ENCODE data around the gene NDUFS5.
"Not testable (repeated sequence)": the region's sequence is repeated elsewhere in the genome, so short reads cannot be mapped to it uniquely, and the experiment has no call there.

Gene NDUFS5

DNA sequence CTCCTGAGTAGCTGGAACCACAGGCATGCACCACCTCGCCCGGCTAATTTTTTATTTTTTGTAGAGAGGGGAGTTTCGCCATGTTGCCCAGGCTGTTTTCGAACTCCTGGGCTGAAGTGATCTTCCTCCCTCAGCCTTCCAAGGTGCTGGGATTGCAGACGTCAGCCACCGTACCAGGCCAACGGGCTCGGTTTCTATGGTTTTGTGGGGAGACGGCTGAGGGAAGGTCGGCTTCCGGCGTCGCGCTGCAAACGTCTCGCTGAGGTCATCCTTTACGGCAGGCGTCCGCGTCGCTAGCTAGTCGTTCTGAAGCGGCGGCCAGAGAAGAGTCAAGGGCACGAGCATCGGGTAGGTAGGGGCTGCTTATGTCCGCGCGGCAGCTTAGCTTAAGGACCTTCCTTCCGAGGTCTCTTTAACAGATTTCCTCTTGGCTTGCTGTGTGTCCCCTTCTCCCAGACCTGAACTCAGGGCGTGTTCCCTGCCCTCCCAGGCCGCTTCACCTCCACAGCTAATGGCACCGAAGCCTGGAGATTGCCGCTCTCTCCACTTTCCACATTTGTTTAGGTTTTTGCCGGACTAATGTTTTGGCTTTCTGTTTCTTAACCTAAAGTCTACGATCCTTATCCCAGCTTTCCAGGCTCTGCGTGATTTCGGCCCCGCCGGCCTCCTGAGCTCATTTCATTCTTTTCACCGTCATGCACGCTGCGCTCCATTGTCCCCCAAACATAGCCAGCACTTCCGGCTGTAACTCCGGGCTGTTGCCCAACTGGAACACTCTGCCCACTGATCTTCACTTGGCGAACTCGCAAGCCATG lies at the start of gene NDUFS5:
Gene NDUFS5, plus strand, starts transcription at position 300 of the 815 bp plus-strand sequence. CDS start 2,375 bp downstream, outside the sequence.
- Histone ChIP-seq H3K9ac (ENCODE audit: low read depth, low read length) (peak within 1 kb of the TSS; percentile 96), H3K36me3 (ENCODE audit: control insufficient read depth, insufficient read depth, low read length) (peaks cover 30% of the 10 kb centered on the region), H3K27ac (ENCODE audit: low read depth, low read length) (peak within 1 kb of the TSS; percentile 98), H3K4me1 (ENCODE audit: control insufficient read depth, insufficient read depth, low read length) (peaks cover 4% of the 10 kb centered on the region; the same call in 1 of the 2 replicates), H3K9me3 (ENCODE audit: control insufficient read depth, insufficient read depth, low read length) (no peaks in the 10 kb centered on the region), H3K4me3 (ENCODE audit: low read depth, low read length) (peak within 1 kb of the TSS; percentile 93), H3K27me3 (ENCODE audit: control insufficient read depth, insufficient read depth, low read length) (no peaks in the 10 kb centered on the region)

DNA sequence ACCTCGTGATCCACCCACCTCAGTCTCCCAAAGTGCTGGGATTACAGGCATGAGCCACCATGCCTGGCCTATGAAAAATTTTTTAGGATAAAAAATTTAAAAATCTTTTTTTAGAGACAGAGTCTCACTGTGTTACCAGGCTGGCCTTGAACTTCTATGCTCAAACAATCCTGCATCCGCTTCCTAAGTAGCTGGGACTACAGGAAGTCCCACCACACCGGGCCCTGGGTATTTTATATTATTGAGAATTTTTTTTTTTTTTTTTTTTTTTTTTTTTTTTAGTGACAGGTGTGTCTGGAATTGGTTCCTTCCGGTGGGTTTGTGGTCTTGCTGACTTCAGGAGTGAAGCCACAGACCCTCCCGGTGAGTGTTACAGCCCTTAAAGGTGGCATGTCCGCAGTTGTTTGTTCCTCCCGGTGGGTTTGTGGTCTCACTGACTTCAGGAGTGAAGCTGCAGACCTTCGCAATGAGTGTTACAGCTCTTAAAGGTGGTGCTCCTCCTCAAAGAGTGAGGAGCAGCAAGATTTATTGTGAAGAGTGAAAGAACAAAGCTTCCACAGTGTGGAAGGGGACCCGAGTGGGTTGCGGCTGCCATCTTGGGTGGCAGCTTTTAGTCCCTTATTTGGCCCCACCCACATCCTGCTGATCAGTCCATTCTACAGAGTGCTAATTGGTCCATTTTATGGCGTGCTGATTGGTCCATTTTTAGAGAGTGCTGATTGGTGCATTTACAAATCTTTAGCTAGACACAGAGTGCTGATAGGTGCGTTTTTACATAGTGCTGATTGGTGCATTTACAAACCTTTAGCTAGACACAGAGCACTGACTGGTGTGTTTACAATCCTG lies 48.5 kb upstream of the NDUFS5 start:
- H3K27ac ChIP-seq (ENCODE audit: low read depth, low read length); H3K4me1 ChIP-seq (ENCODE audit: control insufficient read depth, insufficient read depth, low read length); H3K4me3 ChIP-seq (ENCODE audit: low read depth, low read length); H3K36me3 ChIP-seq (ENCODE audit: control insufficient read depth, insufficient read depth, low read length); H3K9ac ChIP-seq (ENCODE audit: low read depth, low read length); H3K27me3 ChIP-seq (ENCODE audit: control insufficient read depth, insufficient read depth, low read length): not testable (repeated sequence)
- peaks cover 10% of the 10 kb centered on the region; the same call in 1 of the 2 replicates for H3K9me3 ChIP-seq (ENCODE audit: control insufficient read depth, insufficient read depth, low read length)

DNA sequence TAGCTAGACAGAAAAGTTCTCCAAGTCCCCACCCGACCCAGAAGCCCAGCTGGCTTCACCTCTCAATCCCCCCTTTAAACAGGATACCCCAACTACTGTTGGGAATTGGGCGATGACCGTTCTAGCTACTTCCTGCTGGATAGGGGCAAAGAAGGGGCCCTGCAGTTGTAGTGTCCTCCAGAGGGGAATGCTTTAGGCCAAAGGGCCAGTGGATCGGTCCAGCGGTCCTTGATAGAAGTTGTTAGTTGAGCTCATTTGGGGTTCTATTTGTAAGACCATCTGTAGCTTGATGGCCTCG lies 48.0 kb upstream of the NDUFS5 start:
- H3K9ac ChIP-seq (ENCODE audit: low read depth, low read length); H3K4me3 ChIP-seq (ENCODE audit: low read depth, low read length); H3K27me3 ChIP-seq (ENCODE audit: control insufficient read depth, insufficient read depth, low read length); H3K36me3 ChIP-seq (ENCODE audit: control insufficient read depth, insufficient read depth, low read length); H3K4me1 ChIP-seq (ENCODE audit: control insufficient read depth, insufficient read depth, low read length); H3K27ac ChIP-seq (ENCODE audit: low read depth, low read length): not testable (repeated sequence)
- H3K9me3 ChIP-seq (ENCODE audit: control insufficient read depth, insufficient read depth, low read length) = peaks cover 10% of the 10 kb centered on the region; the same call in 1 of the 2 replicates

DNA sequence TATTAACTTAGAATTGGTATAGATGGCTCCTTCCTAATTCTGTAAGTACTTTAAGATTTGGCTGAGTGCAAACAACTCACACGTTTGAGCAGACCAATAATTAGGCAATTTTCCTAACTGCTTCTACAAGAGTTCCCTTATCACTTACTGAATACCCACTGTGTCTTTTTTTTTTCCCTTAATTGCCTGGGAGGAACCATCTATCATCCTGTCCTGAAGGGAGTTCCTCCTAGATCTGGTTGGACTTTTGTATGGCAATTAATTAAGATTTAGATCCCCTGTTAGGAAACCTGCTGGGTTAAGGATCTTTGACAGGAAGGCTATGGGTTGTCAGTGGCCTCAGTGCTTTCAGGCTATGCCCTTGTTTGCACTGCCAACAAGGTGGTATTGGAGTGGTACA lies 46.8 kb upstream of the NDUFS5 start:
- H3K4me1 ChIP-seq (ENCODE audit: control insufficient read depth, insufficient read depth, low read length); H3K36me3 ChIP-seq (ENCODE audit: control insufficient read depth, insufficient read depth, low read length); H3K27ac ChIP-seq (ENCODE audit: low read depth, low read length); H3K9ac ChIP-seq (ENCODE audit: low read depth, low read length); H3K4me3 ChIP-seq (ENCODE audit: low read depth, low read length); H3K27me3 ChIP-seq (ENCODE audit: control insufficient read depth, insufficient read depth, low read length): not testable (repeated sequence)
- peaks cover 10% of the 10 kb centered on the region; the same call in 1 of the 2 replicates for H3K9me3 ChIP-seq (ENCODE audit: control insufficient read depth, insufficient read depth, low read length)

DNA sequence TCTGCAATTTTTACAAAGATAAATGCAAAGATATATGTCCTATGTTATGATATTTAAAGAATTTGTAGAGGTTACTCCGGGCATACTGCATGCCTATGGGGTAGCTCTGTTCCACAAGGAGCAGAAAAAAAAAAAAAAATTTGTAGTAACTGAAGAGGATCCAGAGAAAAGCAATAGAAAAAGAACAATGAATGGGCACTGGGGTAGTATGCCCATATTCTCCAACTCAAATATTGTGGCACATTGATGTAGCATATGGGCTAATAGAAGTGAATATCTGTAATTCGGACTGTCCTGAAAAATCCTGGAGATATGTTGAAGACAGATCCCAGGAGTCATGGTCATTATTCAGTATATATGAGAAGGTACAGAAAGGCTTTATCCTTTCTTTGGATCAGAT lies 36.2 kb upstream of the NDUFS5 start:
- Histone ChIP-seq H3K27me3 (ENCODE audit: control insufficient read depth, insufficient read depth, low read length) (no peaks in the 10 kb centered on the region), H3K9me3 (ENCODE audit: control insufficient read depth, insufficient read depth, low read length) (no peaks in the 10 kb centered on the region), H3K4me1 (ENCODE audit: control insufficient read depth, insufficient read depth, low read length) (peaks cover 57% of the 10 kb centered on the region), H3K27ac (ENCODE audit: low read depth, low read length) (peak overlapping the region; percentile 98), H3K9ac (ENCODE audit: low read depth, low read length) (no peak overlapping the region), H3K4me3 (ENCODE audit: low read depth, low read length) (peak overlapping the region; percentile 48; the same call in 1 of the 2 replicates), H3K36me3 (ENCODE audit: control insufficient read depth, insufficient read depth, low read length) (peaks cover 29% of the 10 kb centered on the region)

DNA sequence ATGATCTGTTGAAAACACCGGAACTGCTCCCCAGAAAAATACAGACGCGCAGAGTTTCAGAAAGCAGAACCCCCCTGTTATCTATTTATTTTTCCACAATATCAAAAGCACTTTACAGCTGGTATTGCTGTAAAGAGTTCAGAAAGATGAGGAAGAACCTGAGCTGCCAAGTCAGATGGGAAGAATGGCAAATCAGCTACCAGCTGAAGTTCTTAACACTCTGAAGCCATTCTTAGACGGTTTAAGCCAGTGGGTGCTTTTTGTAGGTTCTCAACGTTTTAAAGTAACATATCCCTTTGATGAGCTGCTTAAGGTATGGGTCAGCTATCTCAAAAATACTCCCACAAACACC lies 35.8 kb upstream of the NDUFS5 start:
- Histone ChIP-seq H3K9me3 (ENCODE audit: control insufficient read depth, insufficient read depth, low read length) (no peaks in the 10 kb centered on the region), H3K27ac (ENCODE audit: low read depth, low read length) (peak overlapping the region; percentile 98), H3K4me1 (ENCODE audit: control insufficient read depth, insufficient read depth, low read length) (peaks cover 57% of the 10 kb centered on the region), H3K27me3 (ENCODE audit: control insufficient read depth, insufficient read depth, low read length) (no peaks in the 10 kb centered on the region), H3K36me3 (ENCODE audit: control insufficient read depth, insufficient read depth, low read length) (peaks cover 33% of the 10 kb centered on the region), H3K4me3 (ENCODE audit: low read depth, low read length) (peak overlapping the region; percentile 48), H3K9ac (ENCODE audit: low read depth, low read length) (peak overlapping the region; percentile 28; the same call in 1 of the 2 replicates)

DNA sequence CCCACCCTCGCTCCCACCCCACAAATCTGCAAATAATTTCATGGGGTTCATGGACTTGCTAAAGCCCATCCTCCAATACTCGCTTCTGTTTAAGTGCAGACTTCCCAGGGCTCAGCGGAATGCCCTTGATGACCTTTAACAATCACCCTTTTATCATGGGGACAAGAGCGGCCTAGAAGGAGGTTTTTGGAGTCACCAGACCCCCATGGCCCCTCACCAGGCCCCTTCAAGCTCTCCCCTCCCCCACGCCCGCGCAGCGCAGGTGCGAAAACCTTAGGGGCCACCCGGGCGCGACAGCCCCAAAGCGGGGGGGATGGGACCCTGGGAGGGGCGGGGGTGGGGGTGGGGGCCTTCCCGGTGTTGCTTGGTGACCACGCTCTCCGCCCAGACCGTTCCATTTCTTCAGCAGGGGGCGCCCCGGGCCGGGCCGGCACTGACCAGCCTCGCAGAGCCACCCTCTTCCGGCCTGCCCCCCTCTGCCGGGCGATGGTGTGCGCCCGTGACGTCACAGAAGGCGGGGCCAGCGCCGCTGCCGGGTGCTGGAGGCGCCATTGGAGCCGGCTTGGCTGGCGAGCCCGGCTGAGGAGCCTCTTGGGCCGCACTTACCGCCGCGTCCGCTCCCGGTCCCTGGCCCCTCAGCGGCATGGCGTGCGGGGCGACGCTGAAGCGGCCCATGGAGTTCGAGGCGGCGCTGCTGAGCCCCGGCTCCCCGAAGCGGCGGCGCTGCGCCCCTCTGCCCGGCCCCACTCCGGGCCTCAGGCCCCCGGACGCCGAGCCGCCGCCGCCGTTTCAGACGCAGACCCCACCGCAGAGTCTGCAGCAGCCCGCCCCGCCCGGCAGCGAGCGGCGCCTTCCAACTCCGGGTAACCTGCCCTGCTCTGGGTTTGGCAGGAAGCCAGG lies 35.2 kb upstream of the NDUFS5 start, which contains the start of gene AKIRIN1:
Gene AKIRIN1, plus strand, starts transcription at position 539 of the 900 bp plus-strand sequence. Its CDS starts 105 bp downstream, at position 644.
- H3K27me3 ChIP-seq (ENCODE audit: control insufficient read depth, insufficient read depth, low read length) = no peaks in the 10 kb centered on the region
- H3K4me1 ChIP-seq (ENCODE audit: control insufficient read depth, insufficient read depth, low read length) = peaks cover 51% of the 10 kb centered on the region
- H3K36me3 ChIP-seq (ENCODE audit: control insufficient read depth, insufficient read depth, low read length) = peaks cover 39% of the 10 kb centered on the region
- peak within 1 kb of the TSS; percentile 98 for H3K9ac ChIP-seq (ENCODE audit: low read depth, low read length)
- no peaks in the 10 kb centered on the region for H3K9me3 ChIP-seq (ENCODE audit: control insufficient read depth, insufficient read depth, low read length)
- peak within 1 kb of the TSS; percentile 98 for H3K27ac ChIP-seq (ENCODE audit: low read depth, low read length)
- peak within 1 kb of the TSS; percentile 100 for H3K4me3 ChIP-seq (ENCODE audit: low read depth, low read length)

DNA sequence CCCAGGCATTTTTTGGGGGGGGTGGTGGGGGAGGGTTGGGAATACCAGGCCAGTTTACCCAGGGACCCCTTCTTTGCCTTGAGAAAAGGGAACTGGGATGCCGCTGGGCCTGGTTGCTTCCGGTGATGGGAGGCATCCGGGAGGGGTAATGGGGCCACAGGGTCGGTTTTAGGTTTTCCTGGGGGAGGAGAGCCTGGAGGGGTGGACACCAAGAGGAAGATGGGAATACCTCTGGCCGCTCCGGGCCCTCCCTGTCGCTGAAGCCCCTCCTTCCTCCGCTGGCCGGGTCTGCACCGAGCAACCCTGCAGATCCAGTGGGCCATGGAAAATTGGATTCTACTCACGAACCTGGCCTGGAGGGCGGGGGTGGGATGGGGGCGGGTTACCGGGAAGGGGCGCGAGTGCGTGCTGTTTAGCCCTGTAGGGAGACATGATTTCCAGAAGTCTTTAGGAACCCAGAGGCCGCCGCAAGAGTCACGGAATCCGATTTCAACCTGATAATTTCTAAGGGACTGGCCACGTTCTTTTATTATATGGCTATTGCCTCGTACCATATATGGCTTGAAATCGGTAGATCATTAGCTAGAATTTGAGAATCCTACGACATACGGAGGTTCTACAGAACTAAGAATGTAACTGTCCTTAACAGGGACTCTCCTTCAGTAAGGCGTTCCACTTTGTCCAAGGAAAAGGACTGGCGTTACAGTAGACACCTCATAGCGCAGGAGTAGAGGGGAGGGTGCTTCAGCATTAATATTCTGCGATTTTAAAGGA lies 34.3 kb upstream of the NDUFS5 start:
- no peaks in the 10 kb centered on the region for H3K9me3 ChIP-seq (ENCODE audit: control insufficient read depth, insufficient read depth, low read length)
- H3K27me3 ChIP-seq (ENCODE audit: control insufficient read depth, insufficient read depth, low read length) = no peaks in the 10 kb centered on the region
- H3K36me3 ChIP-seq (ENCODE audit: control insufficient read depth, insufficient read depth, low read length) = peaks cover 48% of the 10 kb centered on the region
- H3K27ac ChIP-seq (ENCODE audit: low read depth, low read length) = peak overlapping the region; percentile 98
- peak overlapping the region; percentile 100 for H3K4me3 ChIP-seq (ENCODE audit: low read depth, low read length)
- H3K4me1 ChIP-seq (ENCODE audit: control insufficient read depth, insufficient read depth, low read length) = peaks cover 49% of the 10 kb centered on the region
- H3K9ac ChIP-seq (ENCODE audit: low read depth, low read length) = peak overlapping the region; percentile 98

DNA sequence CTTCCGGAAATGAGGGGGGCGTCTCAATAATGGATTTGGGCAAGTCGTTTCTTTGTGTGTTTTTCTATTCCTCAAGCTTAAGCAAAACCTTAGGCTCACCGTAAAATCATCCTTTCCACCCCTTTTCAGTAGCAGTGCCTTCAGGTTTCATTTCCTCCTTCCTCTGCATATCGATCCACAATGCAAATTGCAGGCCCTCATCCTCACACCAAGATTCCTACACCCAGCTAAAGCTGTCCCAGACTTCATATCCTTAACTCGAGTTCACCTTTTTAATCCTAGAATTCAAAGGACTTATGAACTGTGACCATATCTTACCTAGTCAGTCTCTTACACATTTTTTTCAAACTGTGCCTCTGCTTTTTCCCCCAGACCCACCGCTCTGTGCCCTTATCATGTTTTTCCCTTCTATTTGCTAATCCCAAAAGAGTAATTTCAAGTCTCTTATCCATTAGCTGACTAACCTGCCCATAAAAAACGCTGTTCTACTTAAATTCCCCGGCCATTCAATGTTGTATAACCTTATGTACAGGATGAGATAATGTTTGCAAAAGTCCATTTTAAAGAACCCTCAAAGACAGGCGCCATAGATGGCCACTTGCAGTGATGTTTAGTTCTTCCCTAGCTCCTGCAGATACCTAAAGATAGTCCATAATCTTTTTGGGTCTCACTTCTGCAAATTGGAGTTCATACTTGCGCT lies 33.6 kb upstream of the NDUFS5 start:
- Histone ChIP-seq H3K27me3 (ENCODE audit: control insufficient read depth, insufficient read depth, low read length) (no peaks in the 10 kb centered on the region), H3K9ac (ENCODE audit: low read depth, low read length) (peak overlapping the region; percentile 98), H3K27ac (ENCODE audit: low read depth, low read length) (peak overlapping the region; percentile 98), H3K4me3 (ENCODE audit: low read depth, low read length) (peak overlapping the region; percentile 100), H3K9me3 (ENCODE audit: control insufficient read depth, insufficient read depth, low read length) (no peaks in the 10 kb centered on the region), H3K36me3 (ENCODE audit: control insufficient read depth, insufficient read depth, low read length) (peaks cover 55% of the 10 kb centered on the region), H3K4me1 (ENCODE audit: control insufficient read depth, insufficient read depth, low read length) (peaks cover 57% of the 10 kb centered on the region)

Data from HUES48 (cell line).